Activated CD8-positive, alpha-beta memory T cell treated with anti-CD3 and anti-CD28 coated beads for 4 hours (primary cell): Measurements from ENCODE around the gene PYHIN1.

Source experiments
- DNase-seq, 2 donors: peaks; one replicate each; pipeline ENCODE4 v3.0.0-alpha.2; 2020; ENCODE audit warnings: low read depth in 2 of 2

Gene PYHIN1

DNA sequence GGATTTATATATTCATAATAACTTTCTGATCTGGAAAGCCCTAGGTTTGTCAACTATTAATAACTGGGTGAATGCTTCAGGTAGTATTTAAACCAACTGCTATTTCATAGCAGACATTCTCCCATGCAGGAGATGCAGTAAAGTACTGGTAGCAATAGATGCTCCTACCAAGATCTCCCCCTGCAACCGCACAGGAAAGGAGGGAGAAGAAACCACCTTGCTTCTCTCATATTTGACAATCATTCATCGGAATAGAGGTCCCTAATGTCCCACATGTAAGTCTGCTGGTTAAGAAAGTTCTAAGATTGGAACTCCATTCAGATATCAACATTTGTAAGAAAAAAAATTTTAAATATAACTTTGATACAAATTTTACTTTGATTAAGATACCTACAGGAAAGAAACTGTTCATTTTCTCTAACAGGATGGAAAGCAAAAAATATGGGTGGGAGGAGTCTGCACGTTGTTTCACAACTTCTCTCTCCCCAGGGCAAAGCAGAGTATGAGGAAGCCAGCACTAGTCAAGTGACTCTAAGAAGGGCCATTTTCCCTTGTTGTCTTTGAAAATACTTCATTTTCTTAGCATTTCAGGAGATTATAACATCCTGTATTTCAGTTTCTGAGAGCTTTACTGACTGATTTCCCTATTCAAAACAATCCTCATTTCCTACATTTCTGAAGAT, at the start of gene PYHIN1:
Gene PYHIN1 (plus strand): TSS at position 498 of the 683 bp plus-strand sequence. CDS start 5,359 bp downstream, outside the sequence.
- DNase-seq, result peak in 1 of 2 donors; percentile 27

DNA sequence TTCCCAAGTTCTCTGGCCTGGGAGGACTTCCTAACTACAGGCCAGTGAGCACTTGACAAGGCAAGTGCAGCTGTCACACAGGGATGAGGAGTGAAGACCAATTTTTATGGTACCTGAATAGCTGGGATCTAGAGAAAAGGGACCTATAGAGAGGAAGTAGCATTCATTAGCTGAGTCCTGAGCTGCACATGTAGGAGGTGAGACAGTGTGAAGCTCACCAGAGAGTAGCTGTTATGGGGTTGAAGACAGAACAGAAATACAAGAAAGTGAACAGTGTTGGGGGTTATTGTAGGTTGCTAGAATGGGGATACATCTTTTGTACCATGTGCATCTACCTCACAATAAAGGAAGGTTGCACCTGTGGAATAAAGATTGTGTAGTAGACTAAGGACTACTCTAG, 37.7 kb upstream of the PYHIN1 start:
- no peak for DNase-seq

DNA sequence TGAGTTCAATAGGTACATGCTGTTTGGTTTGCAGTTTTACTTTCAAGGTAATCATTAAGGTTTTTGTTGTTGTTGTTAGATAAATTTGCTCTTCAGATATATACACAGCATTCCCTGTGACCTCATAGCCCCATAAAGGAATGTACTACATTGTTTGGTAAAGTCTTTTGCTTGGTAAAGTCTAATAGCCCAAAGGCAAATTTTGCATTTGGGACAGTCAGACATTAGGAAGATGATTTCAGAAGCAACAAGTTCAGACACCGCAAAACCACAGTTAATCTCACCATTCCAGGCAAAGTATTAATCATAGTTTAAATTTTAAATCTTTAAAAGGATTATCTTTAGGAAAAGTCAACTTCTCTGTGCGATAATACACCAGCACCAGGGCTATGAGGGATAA, 32.6 kb upstream of the PYHIN1 start:
- no peak for DNase-seq

DNA sequence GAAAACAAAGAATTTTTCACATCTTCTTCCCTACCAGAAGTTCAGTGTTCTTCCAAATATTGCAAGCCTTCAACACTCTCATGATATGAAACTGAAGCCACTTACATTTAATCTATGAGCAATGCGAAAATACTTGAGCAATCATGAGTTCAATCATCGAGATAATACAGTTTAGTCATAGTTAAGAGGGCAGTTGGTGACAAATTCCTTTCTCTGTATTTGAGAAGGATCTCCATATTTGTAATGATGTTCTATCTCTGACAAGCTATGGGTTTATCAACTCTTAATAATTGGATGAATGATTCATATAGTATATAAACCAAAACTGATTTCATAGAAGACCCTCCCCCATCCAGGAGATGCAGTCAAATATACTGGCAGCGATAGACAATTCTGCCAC, 29.7 kb upstream of the PYHIN1 start:
- DNase-seq, result no peak

DNA sequence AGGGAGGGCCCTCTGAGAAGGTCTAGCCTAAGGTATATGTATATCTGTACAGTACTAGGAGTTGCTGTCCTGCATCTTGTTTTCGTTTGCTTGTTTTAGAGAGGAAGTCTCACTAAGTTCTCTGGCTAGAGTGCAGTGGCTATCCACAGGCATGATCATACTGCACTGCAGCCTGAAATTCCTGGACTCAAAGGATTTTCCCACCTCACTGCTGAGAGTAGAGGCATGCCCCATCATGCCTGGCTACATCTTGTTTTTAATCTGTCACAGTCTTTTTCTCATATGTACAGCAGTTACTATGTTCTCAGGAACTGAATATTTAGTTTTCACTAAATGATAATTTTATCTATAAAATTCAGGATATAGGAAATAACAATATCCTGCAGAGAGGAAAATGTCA, 15.3 kb upstream of the PYHIN1 start:
- no peak for DNase-seq

DNA sequence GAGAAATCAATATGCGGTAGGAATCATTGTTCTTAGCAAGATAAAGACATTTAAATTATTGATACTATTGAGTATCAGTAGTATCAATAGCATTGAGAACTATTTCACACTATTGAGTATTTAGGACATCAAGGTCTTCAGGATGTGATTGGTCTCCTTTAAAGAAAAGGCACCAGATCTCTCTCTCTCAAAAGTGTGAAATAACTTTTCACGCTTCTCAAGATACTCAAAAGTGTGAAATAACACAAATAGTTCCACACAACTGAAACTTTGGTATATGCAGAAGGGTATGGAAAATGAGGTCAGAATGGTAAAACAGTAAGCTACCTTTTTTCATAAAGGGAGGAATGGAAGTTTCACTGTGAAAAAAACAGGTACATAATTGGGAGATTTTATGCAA, 6.7 kb upstream of the PYHIN1 start:
- DNase-seq, result no peak

DNA sequence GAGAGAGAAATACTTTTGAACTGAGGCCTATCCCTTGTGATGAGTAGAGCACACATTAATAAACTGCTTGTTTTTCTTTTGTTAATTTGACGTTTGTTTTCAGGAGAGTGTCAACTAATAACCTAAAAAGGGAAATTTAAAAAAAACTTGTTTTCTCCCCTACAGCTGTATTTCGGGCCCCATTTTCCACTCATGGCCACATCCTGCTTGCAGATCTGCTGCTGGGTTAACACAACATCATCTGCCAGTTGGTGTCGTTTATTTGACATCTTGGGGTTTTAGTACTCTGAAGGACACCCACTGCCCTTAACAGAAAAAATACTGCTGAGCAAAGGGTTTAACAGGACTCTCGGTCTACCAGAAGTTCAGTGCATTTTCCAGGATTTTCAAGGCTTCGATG, 848 bp upstream of the PYHIN1 start:
- DNase-seq, result peak; percentile 31 to 45

DNA sequence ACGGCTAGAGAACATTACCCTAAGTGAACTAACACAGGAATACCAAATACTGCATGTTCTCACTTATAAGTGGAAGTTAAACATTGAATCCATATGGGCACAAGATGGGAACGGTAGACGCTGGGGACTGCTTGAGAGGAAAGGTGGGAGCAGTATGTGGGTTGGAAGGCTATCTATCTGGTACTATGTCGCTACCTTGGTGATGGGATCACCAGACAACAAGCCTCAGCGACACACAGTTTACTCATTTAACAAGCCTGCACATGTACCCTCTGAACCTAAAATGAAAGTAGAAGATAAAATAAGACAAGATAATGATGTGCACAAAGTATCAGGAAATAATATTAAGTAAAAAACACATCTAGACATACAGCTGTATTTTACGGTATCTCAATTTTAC, 819 bp downstream of the PYHIN1 start:
- no peak for DNase-seq

DNA sequence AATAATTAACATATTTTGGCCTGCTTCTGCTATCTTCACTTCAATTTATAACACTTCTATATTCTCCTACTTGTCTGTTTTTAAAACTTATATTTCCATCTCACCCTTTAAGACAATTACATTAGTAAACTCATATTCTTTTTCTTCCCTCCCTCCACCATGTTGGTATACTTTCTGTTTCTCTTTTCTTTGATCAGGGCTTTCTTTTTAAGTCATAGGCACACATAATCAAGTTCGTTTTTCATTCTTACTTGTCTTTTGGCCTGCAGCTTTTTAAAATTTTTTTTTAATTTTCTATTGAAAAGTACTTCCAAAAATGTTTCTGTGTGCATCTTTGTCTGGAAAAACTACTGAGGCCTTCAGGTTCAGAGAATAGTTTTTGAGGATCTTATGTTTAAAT, 2.3 kb downstream of the PYHIN1 start:
- DNase-seq, result no peak

DNA sequence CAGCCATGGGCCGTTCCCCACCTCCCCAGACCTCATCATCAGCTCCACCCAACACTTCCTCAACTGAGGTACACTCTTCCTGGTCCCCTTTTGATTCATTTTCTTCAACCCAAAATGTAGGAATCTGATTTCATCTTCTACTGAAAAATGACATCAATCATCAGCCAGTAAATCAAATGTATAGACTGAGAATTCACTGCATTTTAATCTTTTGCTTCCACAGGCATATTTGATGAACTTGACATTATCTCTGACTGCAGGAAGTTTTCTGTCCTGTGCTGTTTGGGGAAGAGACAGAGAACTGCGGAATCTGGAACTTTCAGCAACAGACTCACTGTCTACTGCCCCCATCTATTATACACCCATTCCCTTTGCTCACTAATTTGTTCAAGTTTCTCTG, 7.8 kb downstream of the PYHIN1 start:
- no peak for DNase-seq

DNA sequence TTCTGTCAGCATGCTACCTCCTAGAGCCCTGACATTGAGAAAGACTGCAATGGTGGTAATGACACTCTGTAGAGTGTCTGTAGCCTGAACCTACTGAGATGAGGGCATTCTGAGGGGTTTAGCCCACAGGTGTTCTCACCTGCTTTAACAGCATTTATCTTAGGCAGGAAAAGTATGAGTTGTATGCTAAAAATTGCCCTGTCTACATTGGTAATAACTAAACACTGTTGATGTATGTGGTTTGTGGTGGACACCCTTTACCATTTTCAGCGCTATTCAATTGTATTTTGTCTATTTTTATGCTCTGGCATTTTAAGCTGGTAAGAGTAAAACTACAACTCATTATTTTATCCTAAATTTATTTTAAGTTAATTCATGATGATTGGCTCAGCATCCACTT, 10.0 kb downstream of the PYHIN1 start:
- no peak for DNase-seq

DNA sequence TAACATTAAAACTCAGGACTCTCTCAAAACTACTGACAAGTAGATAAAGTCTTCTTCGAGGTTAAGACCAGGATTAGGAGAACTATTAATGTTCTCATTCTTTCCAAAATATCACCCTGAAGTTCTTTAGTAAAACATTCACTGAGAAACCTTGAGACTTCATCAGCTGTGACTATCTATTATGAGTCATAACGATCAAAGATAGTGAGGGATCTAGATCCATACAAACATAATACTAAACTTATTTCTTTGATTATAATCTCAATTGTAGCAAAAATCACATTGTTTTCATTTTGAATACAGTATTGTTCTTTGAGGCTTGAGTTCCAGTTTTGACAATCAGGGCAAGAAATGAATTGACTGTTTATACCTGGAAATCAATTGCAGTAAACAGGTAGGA, 11.1 kb downstream of the PYHIN1 start:
- no peak for DNase-seq

DNA sequence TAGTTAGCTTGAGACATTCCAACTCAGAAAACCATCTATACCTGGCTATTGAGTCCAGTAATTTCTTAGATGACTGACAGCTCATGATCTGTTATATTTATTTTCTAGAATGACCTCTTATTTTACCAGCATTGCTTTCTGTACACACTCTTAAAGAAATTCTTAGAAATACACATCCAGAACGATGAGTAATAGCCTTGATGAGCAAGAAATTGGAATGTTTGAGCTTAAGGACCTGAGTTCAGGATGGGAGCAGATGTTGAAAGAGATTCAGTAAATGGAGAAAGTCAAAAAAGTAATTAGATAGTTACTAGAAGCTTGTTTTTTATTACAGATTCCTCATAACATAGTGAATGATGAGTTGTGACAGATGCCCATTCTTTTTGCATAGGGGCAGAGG, 11.7 kb downstream of the PYHIN1 start:
- DNase-seq, result no peak

DNA sequence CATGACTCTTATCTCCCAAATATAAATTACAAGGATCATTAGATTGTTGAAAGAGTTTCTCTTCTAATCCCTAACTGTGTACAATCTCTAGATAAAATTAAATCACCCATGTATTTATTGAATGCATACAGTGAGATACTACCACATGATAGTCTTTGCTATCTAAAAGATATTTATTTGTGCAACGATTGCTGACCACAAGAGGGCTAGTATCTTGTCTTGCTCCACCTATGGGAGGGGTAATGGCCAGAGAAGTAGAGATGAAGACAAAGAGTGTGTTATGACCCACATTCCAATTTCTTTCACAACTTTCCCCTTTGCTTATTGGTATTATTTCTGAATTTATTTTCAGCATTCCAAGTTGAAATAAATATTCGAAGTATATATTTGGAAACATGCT, 13.7 kb downstream of the PYHIN1 start:
- DNase-seq, result no peak

DNA sequence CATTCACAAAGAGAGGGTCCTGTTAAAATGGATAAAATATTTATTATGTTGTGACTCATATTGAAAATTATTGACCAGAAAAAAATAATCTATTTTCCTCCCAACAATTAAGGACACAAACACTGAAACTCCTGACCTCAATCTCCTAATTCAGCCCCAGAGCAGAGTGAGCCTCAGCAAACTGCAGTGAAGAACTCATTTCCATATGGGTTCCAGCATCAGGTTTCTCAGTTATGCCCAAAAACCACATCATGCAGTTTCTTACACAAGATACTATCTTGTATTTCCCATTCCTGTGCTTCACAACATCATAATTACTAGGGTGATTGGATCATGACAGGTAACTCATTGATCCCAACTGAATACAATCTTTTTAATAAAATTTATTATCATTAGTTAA, 15.4 kb downstream of the PYHIN1 start:
- DNase-seq, result no peak

DNA sequence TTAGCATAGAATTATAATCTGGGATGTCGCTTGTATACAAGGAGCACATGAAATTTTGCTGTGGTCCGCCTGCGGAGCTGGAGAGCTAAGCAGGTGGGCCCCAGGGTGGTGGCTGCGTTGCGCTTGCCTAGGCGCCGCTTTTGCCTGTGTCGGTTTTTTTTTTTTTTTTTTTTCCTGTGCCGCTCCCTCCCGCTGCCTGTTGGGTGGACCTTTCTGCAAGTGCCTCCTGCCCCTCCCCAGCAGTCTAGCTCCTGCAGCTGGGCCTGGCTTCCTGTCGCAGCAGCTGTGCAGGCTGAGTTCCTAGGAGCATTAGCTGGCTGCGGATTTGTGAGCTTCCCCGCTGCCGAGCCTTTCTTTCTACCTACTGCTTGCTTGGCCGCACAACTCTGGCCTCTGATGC, 20.6 kb downstream of the PYHIN1 start:
- DNase-seq, result no peak

DNA sequence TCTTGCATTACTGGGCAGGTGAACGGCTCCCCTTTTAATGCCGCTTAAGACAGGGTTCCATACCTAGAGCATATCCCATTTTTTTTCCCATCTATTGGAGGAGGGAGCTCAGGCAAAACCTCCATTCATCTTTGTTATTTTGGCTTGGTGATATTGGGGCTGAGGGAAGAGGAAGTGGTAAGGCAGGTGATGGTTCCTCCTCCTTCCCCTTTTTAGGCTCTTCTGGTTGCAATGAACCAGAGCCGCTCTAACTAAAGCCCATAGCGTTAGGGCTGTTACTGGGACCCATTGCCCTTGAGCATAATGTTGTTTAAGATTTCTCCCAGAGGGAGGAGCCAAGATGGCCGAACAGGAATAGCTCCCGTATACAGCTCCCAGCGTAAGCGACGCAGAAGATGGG, 21.1 kb downstream of the PYHIN1 start:
- no peak for DNase-seq

DNA sequence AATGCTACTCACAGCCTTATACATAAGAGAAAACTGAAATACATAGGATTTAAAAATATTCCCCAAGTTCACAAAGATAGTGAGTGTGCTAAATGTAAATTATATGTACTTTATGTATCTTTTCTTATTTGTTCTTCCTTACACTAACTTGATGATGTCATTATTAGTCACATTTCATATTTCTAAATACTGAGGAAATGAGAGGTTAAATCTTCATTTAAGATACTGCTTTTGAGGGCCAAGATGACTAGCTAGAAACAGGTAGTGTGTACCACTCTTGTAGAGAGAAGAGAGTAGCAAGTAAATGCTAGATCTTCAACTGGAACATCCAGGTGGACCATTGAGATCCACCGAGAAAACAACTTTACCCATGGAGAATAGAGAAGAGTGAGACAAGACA, 29.8 kb downstream of the PYHIN1 start:
- no peak for DNase-seq

DNA sequence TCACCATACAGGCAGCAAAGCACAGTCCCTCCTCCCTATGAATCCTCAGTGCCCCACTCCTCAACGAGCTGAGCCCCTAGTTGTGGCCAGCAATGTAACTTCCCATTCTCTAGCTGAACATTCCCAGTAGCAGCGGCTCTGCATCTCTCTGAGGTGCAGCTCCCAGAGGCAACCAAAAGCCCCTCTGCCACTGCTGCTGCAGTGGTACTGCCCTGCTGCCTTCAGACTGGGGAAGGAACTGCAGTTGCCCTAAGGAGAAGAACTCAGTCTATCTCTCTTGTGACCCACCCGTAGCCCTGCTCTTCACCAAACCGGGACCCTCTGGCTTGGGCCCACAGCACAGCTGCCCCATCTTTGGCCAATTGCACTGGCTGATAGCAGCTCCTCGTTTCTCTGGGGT, 31.6 kb downstream of the PYHIN1 start:
- no peak for DNase-seq

DNA sequence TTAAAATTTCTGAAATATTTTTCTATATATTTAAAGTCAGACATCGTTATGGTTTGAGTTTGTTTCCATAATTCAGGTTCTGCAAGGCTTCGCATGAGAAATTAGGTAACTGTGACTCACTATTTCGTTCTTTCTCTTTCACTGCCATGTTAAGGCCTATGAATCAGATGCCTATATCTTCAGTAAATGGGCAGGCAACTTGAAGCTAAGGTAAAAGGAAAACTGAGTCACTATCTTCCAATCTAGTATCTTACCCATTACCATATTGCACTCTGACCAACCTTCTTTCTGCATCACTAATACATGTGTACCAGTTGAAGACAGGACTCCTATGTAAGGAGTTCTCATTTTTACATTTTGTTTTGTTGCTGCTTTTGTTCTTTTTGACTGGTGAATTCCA, 37.8 kb downstream of the PYHIN1 start:
- DNase-seq, result no peak

DNA sequence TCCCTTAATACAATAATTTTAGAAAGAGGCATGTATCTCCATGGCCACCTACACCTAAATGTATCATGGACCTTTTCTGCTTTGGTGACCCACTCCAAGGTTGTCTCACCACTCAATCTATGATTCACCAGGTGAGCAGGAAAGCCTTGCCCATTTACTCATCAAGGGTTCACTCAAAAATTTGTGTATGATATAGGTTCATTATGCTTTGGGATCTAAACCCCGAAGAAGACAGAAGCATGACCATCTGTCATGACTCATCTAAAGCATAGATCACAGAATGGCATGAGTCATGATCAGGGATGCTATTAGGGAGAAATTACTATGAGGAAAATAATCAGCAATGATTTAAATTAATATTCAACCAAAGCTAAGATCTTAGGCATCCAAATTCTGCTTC, 38.5 kb downstream of the PYHIN1 start:
- DNase-seq, result no peak

DNA sequence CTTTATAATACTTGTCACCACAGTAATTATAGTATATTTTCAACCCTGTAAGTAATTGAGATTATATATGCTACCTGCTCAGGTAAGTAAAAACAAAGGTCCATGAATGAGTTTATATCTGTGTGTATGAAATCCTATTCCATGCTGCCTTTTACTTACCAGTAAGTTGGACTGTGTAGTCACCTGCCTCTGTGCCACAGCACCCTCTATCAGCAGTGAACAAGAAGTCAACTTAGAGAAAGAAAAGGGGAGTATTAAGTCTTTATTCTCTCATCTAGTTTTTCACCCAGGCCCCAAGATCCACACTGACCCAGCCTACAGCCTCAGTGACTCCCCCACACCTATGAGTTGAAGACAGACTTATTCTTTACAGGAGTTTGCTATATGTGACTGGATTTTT, 41.5 kb downstream of the PYHIN1 start:
- DNase-seq, result no peak

DNA sequence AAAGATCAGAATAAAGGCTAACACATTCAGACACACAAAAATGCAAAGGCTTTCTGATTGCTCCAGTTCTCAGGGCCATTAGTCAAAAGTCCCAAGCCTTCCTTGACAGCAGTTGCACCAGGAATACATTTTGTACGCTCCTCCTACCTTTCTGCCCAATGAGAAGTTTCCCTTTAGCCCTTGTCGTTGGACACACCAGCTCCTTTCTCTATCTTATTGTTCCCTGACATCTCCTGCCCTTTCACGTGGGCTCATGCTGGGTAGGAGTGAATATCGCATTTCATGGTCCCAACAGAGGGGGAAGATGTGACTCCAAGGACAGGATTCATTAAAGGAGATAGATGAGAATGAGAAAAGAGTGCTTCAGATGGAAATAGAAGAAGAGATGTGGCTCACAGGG, 44.9 kb downstream of the PYHIN1 start:
- DNase-seq, result no peak

DNA sequence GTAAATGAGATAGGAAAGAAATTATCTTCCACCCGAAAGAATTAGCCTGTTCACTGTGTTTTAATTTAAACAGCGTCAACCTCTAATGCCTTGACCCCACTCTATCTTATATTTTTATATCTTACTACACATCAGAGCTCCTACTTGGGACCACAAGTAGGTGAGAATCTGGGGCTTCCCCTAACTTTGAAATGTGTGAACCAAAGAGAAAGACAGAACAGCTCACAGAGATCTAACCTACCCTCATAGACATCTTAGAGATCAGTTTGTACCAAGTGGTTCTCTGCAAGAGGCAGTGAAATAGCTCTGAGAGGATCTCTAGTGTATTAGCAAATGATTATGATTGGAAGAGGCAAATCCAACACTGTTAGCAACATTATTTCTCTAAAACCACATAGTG, 47.4 kb downstream of the PYHIN1 start:
- no peak for DNase-seq
